OCI-LY3 (cell line): ENCODE measurements around the gene OSBPL3.

Experiments
- CTCF ChIP-seq: fragments of 200-600, 300-600 bp; sonication (generic); IDR thresholded peaks from 2 replicates; pipeline ENCODE4 v1.5.1; 2014; ENCODE audit warnings: antibody characterized with exemption, low read length, low read depth
- EZH2phosphoT487 ChIP-seq: fragments of 200-600 bp; shearing (Covaris generic); IDR thresholded peaks from 2 replicates; pipeline ENCODE4 v1.6.1; 2018; ENCODE audit warnings: antibody characterized with exemption, mixed run types, low read depth

- TF ChIP-seq CTCF: no peak
- TF ChIP-seq EZH2phosphoT487: no peak
These were observed 182.7 kb downstream of the OSBPL3 start for GRCh38 chr7:24797270-24797669.
